ENCODE results near the gene AGMAT. TPM values are rescaled to one million over a fixed set of nuclear protein-coding genes. Genes with fewer than 3 reads are reported as not detected.

The AGMAT gene
- total and polyA plus RNA-seq, 9 of the 15 experiments (the other 6 are each of a cell fraction or from before 2014, with no cell fraction given): not detected

GRCh38 chr1:15524283-15525049 lies 60.4 kb downstream of the AGMAT start (continued):
- no peak for TF ChIP-seq CREB3L1 (IDR thresholded peaks at IDR 0.05; ENCODE audit: borderline replicate concordance, low read depth)
- TF ChIP-seq SREBF1 (IDR thresholded peaks at IDR 0.05; ENCODE audit: borderline replicate concordance, low read depth, low read length): 0 out of 2 replicates have a peak, but pooled peaks have one; percentile 18
- TF ChIP-seq ZNF512 (tag; IDR thresholded peaks at IDR 0.05): no peak
- 0 out of 2 replicates have a peak, but pooled peaks have one; percentile 34 for TF ChIP-seq NFE2 (IDR thresholded peaks at IDR 0.05; ENCODE audit: low read depth)
- no peak for TF ChIP-seq NONO (IDR thresholded peaks at IDR 0.05; ENCODE audit: low read depth in 2 of 2, low read length in 1 of 2)
- no peak for TF ChIP-seq ZNF253 (CRISPR knock-in tag; conservative IDR thresholded peaks at IDR 0.05)
- TF ChIP-seq MAX (CRISPR knock-in tag; IDR thresholded peaks at IDR 0.05): peak; percentile 64; the same call in 1 of the 2 replicates
- 0 out of 2 replicates have a peak, but pooled peaks have one; percentile 61 for TF ChIP-seq ZBTB7A (IDR thresholded peaks at IDR 0.05; ENCODE audit: borderline replicate concordance, control insufficient read depth, low read depth, low read length)
- no peak for TF ChIP-seq ZNF121 (CRISPR knock-in tag; conservative IDR thresholded peaks at IDR 0.05)
- no peak for TF ChIP-seq ARID3B (CRISPR knock-in tag; IDR thresholded peaks at IDR 0.05; ENCODE audit: borderline replicate concordance)
- TF ChIP-seq VEZF1 (CRISPR knock-in tag; IDR thresholded peaks at IDR 0.05): peak; percentile 88
- TF ChIP-seq GABPB1 (CRISPR knock-in tag; IDR thresholded peaks at IDR 0.05): peak; percentile 41; the same call in 1 of the 2 replicates
- TF ChIP-seq NKRF (IDR thresholded peaks at IDR 0.05; ENCODE audit: borderline replicate concordance): no peak
- peak; percentile 89 for TF ChIP-seq NR2C2 (CRISPR knock-in tag; IDR thresholded peaks at IDR 0.05)
- peak; percentile 96 for TF ChIP-seq NR2C2 (tag; IDR thresholded peaks at IDR 0.05)
- no peak for TF ChIP-seq SIN3B (IDR thresholded peaks at IDR 0.05; ENCODE audit: low read depth)
- peak; percentile 57; the same call in 1 of the 2 replicates for TF ChIP-seq EP400 (IDR thresholded peaks at IDR 0.05)

Measured in K562 (cell line).